Activated CD8-positive, alpha-beta memory T cell treated with anti-CD3 and anti-CD28 coated beads for 48 hours (primary cell): ENCODE results near the gene NUP43.
"Not testable (repeated sequence)": the region's sequence is repeated elsewhere in the genome, so short reads cannot be mapped to it uniquely, and the experiment has no call there.

Experiments used
- DNase-seq, 3 experiments: peaks; one replicate each; pipeline ENCODE4 v3.0.0-alpha.2; 2020; ENCODE audit warnings: low read depth in 2 of 3, low spot score in 2 of 3

The NUP43 gene

GRCh38 chr6:149746147-149746946 is at the start of gene NUP43:
Gene NUP43, minus strand, starts transcription at chr6:149746529. Its CDS starts 34 bp downstream, at chr6:149746495.
- DNase-seq, result peak; percentile 79 to 90 (median 83)

GRCh38 chr6:149783551-149783950 is 37.2 kb upstream of the NUP43 start:
- no peak for DNase-seq

GRCh38 chr6:149782337-149782736 is 36.0 kb upstream of the NUP43 start:
- DNase-seq, result no peak

- no peak for DNase-seq
Observed at GRCh38 chr6:149781715-149782114, 35.4 kb upstream of the NUP43 start.

GRCh38 chr6:149779644-149779963 is 33.3 kb upstream of the NUP43 start:
- no peak for DNase-seq

- no peak for DNase-seq
Observed at GRCh38 chr6:149777624-149778023, 31.3 kb upstream of the NUP43 start.

- DNase-seq, result no peak
Observed at GRCh38 chr6:149771925-149772324, 25.6 kb upstream of the NUP43 start.

- no peak for DNase-seq
Observed at GRCh38 chr6:149771185-149771584, 24.9 kb upstream of the NUP43 start.

GRCh38 chr6:149769676-149770075 is 23.3 kb upstream of the NUP43 start:
- no peak for DNase-seq

- DNase-seq, result no peak
Observed at GRCh38 chr6:149766156-149766769, 19.9 kb upstream of the NUP43 start.

GRCh38 chr6:149763866-149764265 is 17.5 kb upstream of the NUP43 start:
- no peak for DNase-seq

- DNase-seq, result no peak
Observed at GRCh38 chr6:149761438-149761837, 15.1 kb upstream of the NUP43 start.

GRCh38 chr6:149756261-149756636 is 9.9 kb upstream of the NUP43 start:
- no peak for DNase-seq

GRCh38 chr6:149755300-149756260 is 9.3 kb upstream of the NUP43 start:
- DNase-seq, result no peak

GRCh38 chr6:149754548-149754947 is 8.2 kb upstream of the NUP43 start:
- no peak for DNase-seq

GRCh38 chr6:149753374-149753637 is 7.0 kb upstream of the NUP43 start:
- not testable (repeated sequence) for DNase-seq

- DNase-seq, result no peak
Observed at GRCh38 chr6:149752600-149753373, 6.5 kb upstream of the NUP43 start.

- DNase-seq, result not testable (repeated sequence)
Observed at GRCh38 chr6:149751920-149752319, 5.6 kb upstream of the NUP43 start.

GRCh38 chr6:149751239-149751638 is 4.9 kb upstream of the NUP43 start:
- no peak for DNase-seq

GRCh38 chr6:149750136-149750609 is 3.8 kb upstream of the NUP43 start:
- DNase-seq, result peak; percentile 42 to 57 (median 55)

- peak; percentile 79 to 94 (median 80) for DNase-seq
Observed at GRCh38 chr6:149749594-149750135, 3.3 kb upstream of the NUP43 start, which contains the start of gene PCMT1. Gene PCMT1, plus strand, starts transcription at chr6:149749741. Its CDS starts 161 bp downstream, at chr6:149749902.
